ENCODE results near the gene DIS3. TPM values are rescaled to one million over a fixed set of nuclear protein-coding genes. Genes with fewer than 3 reads are reported as not detected.
"Not testable (repeated sequence)": the region's sequence is repeated elsewhere in the genome, so short reads cannot be mapped to it uniquely, and the experiment has no call there.

The DIS3 gene
- total RNA-seq, 1 donor, result 38.4 TPM

DNA sequence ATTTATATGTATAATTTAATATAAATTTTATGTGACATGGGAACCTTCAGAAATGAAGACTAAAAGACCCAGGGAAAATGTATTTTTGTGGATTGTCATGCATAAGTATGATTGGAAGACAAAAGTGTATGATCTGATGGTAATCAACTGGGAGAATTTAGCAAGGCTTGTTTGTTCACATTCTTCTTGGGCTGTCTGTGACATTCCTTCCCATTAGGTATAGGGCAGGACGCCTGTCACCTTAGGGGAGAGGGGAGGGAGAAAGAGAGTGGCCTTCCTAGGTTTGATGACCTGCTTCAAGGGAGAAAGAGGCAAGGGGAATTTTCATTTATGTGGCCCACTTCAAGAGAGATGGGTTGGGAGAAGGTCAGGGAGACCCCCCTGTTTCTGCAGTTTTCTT lies 22.6 kb upstream of the DIS3 start:
- no peak overlapping the region for H3K27ac ChIP-seq (ENCODE audit: low read depth, low read length)
- no peaks in the 10 kb centered on the region for H3K9me3 ChIP-seq (ENCODE audit: low read depth, low read length)
- no peak overlapping the region for H3K4me3 ChIP-seq (ENCODE audit: insufficient read depth, low read length)
- no peak overlapping the region for H3K4me2 ChIP-seq (ENCODE audit: insufficient read depth, low read length)
- peaks cover 7% of the 10 kb centered on the region for H3K36me3 ChIP-seq (ENCODE audit: insufficient read depth, low read length)
- TF ChIP-seq, protein P1, sequence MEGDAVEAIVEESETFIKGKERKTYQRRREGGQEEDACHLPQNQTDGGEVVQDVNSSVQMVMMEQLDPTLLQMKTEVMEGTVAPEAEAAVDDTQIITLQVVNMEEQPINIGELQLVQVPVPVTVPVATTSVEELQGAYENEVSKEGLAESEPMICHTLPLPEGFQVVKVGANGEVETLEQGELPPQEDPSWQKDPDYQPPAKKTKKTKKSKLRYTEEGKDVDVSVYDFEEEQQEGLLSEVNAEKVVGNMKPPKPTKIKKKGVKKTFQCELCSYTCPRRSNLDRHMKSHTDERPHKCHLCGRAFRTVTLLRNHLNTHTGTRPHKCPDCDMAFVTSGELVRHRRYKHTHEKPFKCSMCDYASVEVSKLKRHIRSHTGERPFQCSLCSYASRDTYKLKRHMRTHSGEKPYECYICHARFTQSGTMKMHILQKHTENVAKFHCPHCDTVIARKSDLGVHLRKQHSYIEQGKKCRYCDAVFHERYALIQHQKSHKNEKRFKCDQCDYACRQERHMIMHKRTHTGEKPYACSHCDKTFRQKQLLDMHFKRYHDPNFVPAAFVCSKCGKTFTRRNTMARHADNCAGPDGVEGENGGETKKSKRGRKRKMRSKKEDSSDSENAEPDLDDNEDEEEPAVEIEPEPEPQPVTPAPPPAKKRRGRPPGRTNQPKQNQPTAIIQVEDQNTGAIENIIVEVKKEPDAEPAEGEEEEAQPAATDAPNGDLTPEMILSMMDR (IDR thresholded peaks at IDR 0.05; ENCODE audit: extremely low read depth, low read depth, low read length), result no peak
- peaks cover 4% of the 10 kb centered on the region for H4K20me1 ChIP-seq (ENCODE audit: insufficient read depth, low read length)
- DNase-seq (ENCODE audit: insufficient read length, low spot score, missing footprints), result no peak
- H3K27me3 ChIP-seq (ENCODE audit: insufficient read depth, low read length), result no peaks in the 10 kb centered on the region
- H3K4me1 ChIP-seq (ENCODE audit: insufficient read depth, low read length), result no peaks in the 10 kb centered on the region
- no peak overlapping the region for H2AFZ ChIP-seq (ENCODE audit: low read length)
- H3K79me2 ChIP-seq (ENCODE audit: insufficient read depth, low read length), result peaks cover 2% of the 10 kb centered on the region

DNA sequence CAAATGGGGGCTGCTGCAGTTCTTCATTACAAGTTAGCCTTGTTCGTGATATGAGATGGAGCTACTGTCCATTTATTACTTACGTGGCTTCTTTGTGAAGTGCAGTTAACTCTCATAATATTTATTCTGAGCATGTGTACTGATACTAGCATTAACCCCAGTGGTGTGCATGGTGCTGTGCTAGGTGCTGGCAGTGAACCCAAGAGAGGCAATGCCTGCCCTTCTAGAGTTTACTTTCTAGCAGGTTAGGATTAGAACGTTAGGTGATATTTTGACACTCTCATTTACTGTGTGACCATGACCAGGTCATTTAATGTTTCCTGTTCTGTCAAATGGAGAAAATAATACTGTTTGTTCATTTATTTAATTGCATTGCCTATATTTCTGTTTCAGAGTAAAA lies 17.1 kb upstream of the DIS3 start:
- H3K9me3 ChIP-seq (ENCODE audit: low read depth, low read length), result no peaks in the 10 kb centered on the region
- no peak overlapping the region for H3K4me2 ChIP-seq (ENCODE audit: insufficient read depth, low read length)
- H3K36me3 ChIP-seq (ENCODE audit: insufficient read depth, low read length), result peaks cover 27% of the 10 kb centered on the region
- no peak overlapping the region for H3K27ac ChIP-seq (ENCODE audit: low read depth, low read length)
- H3K4me1 ChIP-seq (ENCODE audit: insufficient read depth, low read length), result no peaks in the 10 kb centered on the region
- TF ChIP-seq, protein P1 (IDR thresholded peaks at IDR 0.05; ENCODE audit: extremely low read depth, low read depth, low read length), result no peak
- H2AFZ ChIP-seq (ENCODE audit: low read length), result no peak overlapping the region
- H4K20me1 ChIP-seq (ENCODE audit: insufficient read depth, low read length), result peaks cover 2% of the 10 kb centered on the region
- H3K4me3 ChIP-seq (ENCODE audit: insufficient read depth, low read length), result no peak overlapping the region
- DNase-seq (ENCODE audit: insufficient read length, low spot score, missing footprints), result no peak
- no peaks in the 10 kb centered on the region for H3K27me3 ChIP-seq (ENCODE audit: insufficient read depth, low read length)
- peaks cover 4% of the 10 kb centered on the region for H3K79me2 ChIP-seq (ENCODE audit: insufficient read depth, low read length)

DNA sequence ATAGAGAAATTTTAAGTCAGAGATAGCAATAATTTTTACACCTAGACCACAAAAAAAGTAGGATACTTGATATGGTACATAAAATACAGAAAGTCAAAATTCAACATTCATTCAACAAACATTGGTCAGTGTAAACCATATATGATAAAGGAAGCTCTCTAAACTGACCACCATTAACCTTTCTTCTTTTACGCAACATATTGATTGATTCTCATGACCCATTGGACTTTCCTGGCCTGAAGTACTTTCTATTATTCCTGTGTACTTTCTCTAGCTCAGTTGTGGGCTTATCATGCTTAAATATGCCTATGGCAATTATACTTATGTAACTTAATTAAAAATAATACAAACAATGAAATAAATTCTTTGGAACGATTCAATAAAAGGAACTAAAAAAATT lies 10.9 kb upstream of the DIS3 start:
- TF ChIP-seq, protein P1 (IDR thresholded peaks at IDR 0.05; ENCODE audit: extremely low read depth, low read depth, low read length), result no peak
- no peaks in the 10 kb centered on the region for H3K9me3 ChIP-seq (ENCODE audit: low read depth, low read length)
- H2AFZ ChIP-seq (ENCODE audit: low read length), result no peak overlapping the region
- no peak for DNase-seq (ENCODE audit: insufficient read length, low spot score, missing footprints)
- H3K27me3 ChIP-seq (ENCODE audit: insufficient read depth, low read length), result no peaks in the 10 kb centered on the region
- H3K4me2 ChIP-seq (ENCODE audit: insufficient read depth, low read length), result no peak overlapping the region
- H3K27ac ChIP-seq (ENCODE audit: low read depth, low read length), result no peak overlapping the region
- peaks cover 28% of the 10 kb centered on the region for H3K79me2 ChIP-seq (ENCODE audit: insufficient read depth, low read length)
- no peaks in the 10 kb centered on the region for H3K4me1 ChIP-seq (ENCODE audit: insufficient read depth, low read length)
- H4K20me1 ChIP-seq (ENCODE audit: insufficient read depth, low read length), result no peaks in the 10 kb centered on the region
- H3K36me3 ChIP-seq (ENCODE audit: insufficient read depth, low read length), result peaks cover 31% of the 10 kb centered on the region
- H3K4me3 ChIP-seq (ENCODE audit: insufficient read depth, low read length), result no peak overlapping the region

DNA sequence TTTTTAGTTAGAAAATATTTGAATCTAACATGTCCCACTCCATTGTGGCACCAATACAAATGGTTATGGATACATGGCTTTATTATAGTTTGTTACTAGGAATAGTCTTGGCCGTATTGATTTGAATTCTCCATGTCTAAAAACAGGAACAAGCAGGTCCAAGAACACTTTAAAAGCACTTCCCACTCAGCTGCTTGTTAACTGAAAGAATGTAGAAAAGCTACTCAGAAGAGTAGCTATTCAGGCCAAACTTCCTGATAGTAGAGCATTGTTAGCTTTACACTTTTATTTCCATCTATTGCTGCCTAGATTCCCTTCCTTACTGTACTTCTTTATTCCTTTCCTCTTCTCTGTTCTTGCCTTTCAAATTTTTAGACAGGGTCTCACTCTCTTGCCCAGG lies 7.1 kb upstream of the DIS3 start:
- H3K9me3 ChIP-seq (ENCODE audit: low read depth, low read length), result no peaks in the 10 kb centered on the region
- H3K79me2 ChIP-seq (ENCODE audit: insufficient read depth, low read length), result peaks cover 58% of the 10 kb centered on the region
- DNase-seq (ENCODE audit: insufficient read length, low spot score, missing footprints), result no peak
- H2AFZ ChIP-seq (ENCODE audit: low read length), result no peak overlapping the region
- no peaks in the 10 kb centered on the region for H3K27me3 ChIP-seq (ENCODE audit: insufficient read depth, low read length)
- peaks cover 16% of the 10 kb centered on the region for H3K36me3 ChIP-seq (ENCODE audit: insufficient read depth, low read length)
- no peak overlapping the region for H3K4me2 ChIP-seq (ENCODE audit: insufficient read depth, low read length)
- H3K4me1 ChIP-seq (ENCODE audit: insufficient read depth, low read length), result peaks cover under 1% of the 10 kb centered on the region
- no peak overlapping the region for H3K4me3 ChIP-seq (ENCODE audit: insufficient read depth, low read length)
- H3K27ac ChIP-seq (ENCODE audit: low read depth, low read length), result no peak overlapping the region
- TF ChIP-seq, protein P1 (IDR thresholded peaks at IDR 0.05; ENCODE audit: extremely low read depth, low read depth, low read length), result no peak
- H4K20me1 ChIP-seq (ENCODE audit: insufficient read depth, low read length), result peaks cover 3% of the 10 kb centered on the region

DNA sequence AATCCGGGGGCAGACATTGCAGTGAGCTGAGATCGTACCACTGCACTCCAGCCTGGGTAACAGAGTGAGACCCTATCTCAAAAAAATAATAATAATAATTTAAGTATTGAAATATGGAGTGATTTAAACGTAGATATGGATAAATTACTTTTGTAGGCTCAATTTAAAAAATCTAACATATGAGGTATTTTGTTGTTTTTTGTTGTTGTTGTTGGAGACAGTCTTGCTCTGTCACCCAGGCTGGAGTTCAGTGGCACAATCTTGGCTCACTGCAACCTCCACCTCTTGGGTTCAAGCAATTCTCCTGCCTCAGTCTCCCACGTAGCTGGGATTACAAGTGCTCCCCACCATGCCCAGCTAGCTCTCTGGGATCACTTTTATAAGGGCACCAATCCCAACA lies 3.0 kb upstream of the DIS3 start:
- H3K36me3 ChIP-seq (ENCODE audit: insufficient read depth, low read length); H3K9me3 ChIP-seq (ENCODE audit: low read depth, low read length); H4K20me1 ChIP-seq (ENCODE audit: insufficient read depth, low read length); H3K4me3 ChIP-seq (ENCODE audit: insufficient read depth, low read length); DNase-seq (ENCODE audit: insufficient read length, low spot score, missing footprints); H3K27me3 ChIP-seq (ENCODE audit: insufficient read depth, low read length); H3K4me2 ChIP-seq (ENCODE audit: insufficient read depth, low read length); H3K27ac ChIP-seq (ENCODE audit: low read depth, low read length); H2AFZ ChIP-seq (ENCODE audit: low read length): not testable (repeated sequence)
- Histone ChIP-seq H3K79me2 (ENCODE audit: insufficient read depth, low read length) (peaks cover 86% of the 10 kb centered on the region), H3K4me1 (ENCODE audit: insufficient read depth, low read length) (peaks cover 11% of the 10 kb centered on the region)

Measured in osteoblast (primary cell).